Activated naive CD4-positive, alpha-beta T cell (primary cell): ENCODE results near the gene SERTAD1.

Source experiments
- DNase-seq, 4 experiments: peaks; one replicate each; lab custom pipeline; 2025; lab: John Stamatoyannopoulos, UW

SERTAD1 gene

DNA sequence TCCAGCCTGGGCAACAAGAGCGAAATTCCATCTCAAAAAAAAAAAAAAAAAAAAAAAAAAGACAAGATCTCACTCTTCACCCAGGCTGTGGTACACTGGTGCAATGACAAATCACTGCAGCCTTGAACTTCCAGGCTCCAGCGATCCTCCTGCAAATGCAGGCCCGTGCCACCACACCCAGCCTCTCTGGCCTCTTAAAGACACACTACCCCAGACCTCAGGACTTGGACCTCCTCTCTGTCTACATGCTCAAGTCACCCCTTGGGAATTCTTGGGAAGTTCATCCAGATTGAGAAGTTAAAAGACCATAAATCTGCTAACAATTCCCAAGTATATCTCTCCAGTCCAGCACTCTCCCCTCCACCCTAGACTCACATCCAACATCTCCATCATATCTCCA, 25.2 kb downstream of the SERTAD1 start:
- DNase-seq, result no peak

DNA sequence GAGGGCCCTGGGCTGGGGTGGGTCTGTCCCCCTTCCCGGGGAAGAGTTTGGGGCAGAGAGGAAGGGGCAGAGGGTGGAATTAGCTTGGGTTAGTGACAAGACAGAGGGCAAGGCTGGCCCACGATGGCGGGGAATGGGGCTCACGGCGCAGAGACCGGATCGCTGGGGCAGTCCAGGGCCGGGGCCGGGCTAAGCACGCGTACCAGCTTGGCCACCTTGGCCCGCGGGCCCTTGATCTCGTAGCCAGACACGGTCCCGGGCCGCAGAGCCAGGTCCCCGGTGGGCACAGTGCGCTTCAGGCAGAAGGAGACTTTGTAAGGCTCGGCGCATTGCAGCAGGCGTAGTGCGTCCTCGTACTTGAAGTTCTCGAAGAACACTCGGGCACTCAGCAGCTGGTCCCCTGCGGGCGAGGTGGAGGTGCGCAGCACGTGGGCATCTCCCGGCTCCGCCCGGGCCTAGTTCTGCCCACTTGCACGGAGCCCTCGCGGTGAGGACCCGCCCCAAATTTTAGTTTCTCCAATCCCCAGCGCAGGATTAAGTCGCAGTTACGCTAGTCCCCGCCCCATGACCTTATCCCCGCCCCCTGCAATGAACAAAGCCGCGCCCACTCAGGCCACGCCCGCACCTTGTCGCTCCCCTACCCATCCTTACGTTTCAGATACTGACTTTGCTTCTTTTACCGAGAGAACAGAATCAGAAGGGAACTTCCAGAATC, 27.2 kb downstream of the SERTAD1 start:
- DNase-seq, result peak in 3 of 4 experiments; percentile 9 to 45 (median 36)

DNA sequence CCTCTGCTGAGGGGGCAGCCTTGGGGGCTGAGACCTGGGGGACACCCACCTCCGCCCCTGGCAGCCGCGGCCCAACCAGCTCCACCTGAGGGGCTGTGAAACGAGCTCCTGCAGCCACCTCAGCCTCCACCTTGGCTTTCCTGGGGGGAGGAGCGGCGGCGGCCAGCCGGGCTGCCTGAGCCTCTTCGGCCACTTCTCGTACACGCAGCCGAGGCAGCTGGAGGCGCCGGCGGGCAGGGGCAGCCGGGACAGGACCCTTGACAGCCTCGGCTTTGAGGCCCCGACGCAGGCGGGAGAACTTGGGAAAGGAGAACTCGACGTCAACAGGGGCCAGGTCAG, 28.3 kb downstream of the SERTAD1 start:
- no peak for DNase-seq

DNA sequence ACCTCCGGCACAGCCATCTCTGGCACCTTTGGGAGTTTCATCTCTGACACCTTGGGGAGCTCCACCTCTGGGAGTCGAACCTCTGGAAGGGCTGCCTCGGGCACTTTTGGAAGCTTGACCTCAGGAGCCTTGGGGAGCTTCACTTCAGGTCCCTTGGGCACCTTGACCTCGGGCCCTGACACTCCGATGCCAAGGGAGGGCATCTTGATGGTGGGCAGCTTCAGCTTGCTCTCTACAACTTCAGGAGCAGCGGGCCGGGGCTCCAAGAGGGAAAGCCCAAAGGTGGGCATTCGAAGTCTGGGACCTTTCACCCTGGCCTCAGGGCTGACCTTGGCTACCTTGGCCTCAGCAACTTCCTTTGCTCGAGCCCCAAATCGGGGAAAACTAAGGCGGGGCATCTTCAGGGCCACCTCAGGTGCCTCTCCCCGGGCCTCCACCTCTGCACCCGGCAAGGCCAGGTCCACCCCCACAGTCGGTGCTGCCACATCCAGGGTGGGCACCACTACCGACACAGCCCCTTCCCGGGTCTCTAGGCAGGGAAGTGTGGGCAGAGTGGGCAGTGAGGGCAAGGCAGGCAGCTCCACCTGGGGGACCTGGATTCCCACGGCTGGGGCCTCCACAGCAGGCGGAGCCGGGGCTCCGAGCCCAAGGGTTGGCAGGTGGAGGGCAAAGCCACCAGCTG, 28.8 kb downstream of the SERTAD1 start:
- no peak for DNase-seq

DNA sequence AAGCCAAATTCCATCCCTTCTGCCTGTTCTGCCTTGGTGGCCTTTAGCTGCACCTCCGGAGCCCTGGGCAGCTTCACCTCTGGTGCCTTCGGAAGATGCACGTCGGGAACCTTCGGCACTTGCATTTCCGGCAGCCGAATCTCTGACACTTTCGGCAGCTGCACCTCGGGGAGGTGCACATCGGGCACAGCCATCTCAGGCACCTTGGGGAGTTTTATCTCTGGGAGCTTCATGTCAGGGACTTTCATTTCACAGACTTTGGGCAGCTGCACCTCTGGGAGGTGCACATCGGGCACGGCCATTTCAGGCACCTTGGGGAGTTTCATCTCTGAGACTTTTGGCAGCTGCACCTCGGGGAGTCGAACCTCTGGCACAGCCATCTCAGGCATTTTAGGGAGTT, 29.8 kb downstream of the SERTAD1 start:
- DNase-seq, result no peak

DNA sequence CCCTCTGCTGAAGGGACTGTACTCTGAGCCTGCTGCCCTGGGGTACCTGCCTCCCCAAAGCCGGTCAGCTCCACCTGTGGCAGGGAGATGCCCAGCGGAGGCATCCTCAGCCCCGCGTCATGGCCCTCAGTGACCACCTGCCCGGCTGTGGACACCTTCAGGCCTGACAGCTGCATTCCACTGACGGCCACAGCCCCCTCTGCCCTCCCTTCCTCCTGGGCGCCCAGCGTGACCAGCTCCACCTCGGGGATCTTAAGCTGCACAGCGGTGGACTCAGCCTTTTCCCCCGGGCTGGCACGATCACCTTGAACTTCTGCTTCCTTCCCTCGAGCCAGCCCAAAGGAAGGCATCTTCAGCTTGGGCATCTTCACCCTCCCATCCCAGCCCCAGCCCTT, 31.0 kb downstream of the SERTAD1 start:
- no peak for DNase-seq

DNA sequence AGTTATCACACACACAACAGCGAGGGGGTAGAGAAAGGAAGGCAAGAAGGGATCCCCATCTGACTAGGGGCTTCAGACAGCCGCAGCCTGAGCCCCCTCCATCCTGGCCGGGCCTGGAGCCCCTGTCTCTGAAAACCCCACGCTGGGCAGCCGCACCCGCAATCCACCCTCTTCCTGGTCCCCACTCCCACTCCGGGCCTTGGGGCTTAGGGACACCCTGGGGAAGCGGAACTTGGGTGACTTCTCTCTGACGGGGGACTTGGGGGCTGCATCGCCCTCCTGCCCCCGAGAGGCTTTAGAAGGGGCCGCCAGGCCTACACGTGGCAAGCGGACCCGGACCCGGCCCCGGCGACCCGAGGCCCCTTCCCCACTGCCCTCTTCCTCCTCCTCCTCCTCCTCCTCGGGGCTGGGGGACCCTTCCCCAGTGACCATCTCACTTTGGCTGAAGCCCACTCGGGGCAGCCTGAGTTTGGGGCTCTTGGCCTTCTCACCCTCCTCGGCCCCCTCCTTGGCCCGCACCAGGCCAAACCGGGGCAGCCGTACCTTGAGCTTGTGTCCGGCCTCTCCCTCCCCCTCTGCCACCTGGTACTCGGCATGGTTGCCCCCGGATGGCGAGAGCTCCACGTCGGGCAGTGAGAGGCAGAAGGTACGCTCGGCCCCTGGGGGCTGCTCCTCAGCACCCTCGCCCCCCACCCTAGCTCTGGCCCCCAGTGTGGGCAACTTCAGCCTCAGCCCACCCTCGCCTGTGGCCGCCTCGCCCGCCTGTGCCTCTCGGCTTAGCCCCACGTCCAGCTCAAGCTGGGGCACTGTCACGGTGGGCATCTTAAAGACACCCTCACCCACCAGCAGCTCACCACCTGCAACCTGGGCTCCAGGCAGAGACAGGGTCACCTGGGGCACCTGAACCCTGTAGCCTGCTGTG, 31.6 kb downstream of the SERTAD1 start:
- no peak for DNase-seq

DNA sequence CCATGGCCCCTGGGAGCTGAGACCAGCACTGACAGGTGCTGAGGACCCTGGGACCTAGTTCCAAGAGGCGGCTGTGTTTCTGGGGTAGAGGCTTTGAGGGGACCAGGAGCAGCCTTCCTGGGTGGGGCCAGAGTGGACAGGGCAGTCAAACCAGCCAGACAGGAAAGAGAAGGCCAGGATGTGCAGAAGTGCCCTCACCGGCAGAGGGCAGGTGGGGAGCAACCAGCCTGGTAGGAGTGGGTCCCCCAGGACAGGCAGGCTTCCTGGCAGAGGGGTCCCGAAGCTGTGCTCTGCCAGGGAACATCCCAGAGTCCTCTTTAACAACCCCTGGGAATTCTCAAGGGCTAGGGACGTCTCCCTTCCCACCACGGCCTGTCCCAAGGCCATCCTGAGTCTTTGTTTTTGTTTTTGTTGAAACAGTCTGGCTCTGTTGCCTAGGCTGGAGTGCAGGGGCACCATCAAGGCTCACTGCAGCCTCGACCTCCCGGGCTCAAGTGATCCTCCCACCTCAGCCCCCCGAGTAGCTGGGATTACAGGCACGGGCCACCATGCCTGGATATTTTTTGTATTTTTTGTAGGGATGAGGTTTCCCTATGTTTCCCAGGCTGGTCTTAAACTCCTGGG, 32.8 kb downstream of the SERTAD1 start:
- DNase-seq, result no peak

DNA sequence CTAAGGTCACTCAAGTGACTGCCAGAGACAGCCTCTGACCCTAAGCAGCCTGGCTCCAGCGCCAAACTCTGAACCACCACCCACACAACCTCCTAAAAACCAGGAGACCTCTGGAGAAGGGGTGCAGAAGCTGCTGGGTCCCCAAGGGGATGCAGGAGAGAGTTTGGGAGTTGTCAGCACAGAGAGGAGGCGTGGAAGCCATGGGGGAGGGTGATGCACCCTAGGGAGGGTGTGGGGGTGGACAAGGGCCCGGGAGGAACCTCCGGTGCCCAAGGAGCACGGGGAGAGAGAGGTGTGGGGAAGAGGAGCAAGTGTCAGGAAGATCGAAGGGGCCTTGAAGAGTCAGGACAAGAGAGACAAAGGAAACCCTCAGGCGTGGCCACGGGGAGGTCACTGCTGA, 33.7 kb downstream of the SERTAD1 start:
- DNase-seq, result no peak

DNA sequence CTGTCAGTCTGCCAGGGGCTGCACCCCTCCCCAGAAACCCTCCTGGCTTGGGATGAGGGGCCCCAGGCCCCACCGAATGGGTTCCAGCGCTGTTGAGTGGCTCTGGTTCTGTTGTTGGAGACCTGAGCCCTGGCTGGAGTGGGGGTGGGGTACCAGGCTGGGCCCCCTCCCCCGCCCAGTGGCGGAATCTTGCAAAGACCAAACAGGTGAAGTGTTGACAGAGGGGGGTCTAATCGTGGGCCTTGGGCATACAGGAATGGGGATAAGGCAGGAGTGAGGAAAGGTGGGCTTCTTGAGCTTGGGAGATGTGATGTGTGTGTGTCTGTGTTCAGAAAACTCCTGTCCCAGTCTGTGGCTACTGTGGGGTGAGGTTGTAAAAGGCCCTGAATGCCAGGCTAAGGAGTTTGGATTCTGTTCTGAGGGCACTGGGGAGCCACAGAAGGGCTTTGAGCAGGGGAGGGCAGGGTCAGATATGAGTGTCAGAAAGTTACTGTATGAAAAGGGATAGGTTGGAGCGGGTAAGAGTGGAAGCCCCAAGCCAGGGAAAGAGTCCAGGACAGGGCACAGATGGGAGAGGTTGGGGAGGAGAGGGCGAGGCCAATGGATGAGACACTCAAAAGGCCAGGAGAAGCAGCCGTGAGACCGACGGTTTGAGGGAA, 35.6 kb downstream of the SERTAD1 start, which contains the start of gene HIPK4:
Gene HIPK4, minus strand, starts transcription at position 98 of the 659 bp plus-strand sequence. CDS start 279 bp downstream, outside the sequence.
- DNase-seq, result no peak

DNA sequence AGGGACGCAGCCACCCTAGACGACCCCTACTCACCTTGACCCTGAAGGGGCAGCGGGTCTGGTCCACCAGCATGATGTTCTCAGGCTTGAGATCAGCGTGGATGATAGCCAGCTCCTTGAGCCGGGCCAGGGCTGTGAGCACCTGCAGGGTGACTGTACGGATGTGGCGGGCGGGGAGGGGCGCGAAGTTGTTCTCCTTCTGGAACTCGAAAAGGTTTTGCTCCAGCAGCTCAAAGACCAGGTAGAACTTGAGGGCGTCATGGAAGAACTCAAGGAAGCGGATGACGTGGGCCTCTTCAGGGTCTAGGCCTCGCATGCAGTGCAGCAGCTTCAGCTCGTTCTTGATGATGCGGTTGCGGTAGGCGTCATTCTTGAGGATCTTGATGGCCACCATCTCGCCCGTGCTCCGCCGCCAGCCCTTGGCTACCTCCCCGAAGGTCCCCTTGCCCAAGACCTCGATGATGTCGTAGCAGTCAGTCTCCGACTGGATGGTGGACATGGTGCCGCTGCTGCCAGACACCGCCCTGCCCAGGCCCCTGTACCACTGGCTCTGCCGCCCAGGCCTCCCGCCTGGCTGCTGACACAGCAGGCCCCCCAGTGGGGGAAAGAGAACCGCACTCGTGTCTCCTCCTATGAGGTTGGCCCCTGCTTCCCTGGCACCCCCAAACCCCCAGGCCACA, 36.2 kb downstream of the SERTAD1 start:
- DNase-seq, result no peak

DNA sequence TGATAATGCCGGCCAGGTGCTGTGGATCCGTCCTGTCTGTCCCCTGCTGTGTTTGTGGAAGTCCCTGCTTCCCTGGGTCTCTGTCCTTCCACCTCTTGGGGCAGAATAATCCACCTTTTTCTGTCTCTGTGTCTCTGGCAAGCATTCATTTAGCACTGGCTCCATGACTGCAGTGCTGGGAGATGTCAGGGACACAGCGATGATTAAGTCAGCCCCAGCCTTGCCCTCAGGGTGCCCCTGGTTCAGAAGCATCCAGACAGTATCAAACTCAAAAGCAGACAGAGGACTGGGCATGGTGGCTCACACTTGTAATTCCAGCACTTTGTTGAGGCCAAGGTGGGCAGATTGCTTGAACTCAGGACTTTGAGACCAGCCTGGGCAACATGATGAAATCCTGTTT, 37.3 kb downstream of the SERTAD1 start:
- no peak for DNase-seq

DNA sequence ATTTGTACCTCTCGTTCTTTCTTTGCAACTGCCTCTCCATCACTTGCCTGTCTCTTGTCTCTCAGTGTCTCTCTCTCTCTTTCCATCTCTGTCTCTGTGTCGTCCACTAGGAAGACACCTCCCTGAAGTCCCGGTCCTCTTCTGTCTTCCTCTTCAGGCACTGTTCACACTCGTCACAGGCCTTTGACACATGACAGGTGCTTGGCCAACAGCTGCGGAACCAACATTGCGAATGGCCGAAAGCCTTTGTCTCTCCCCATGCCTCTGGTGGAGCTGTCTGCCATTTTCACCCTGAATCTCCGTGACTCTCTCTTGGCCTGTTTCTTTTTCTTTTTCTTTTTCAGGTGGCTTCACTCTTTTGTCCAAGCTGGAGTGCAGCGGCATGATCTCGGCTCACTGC, 38.6 kb downstream of the SERTAD1 start:
- DNase-seq, result no peak

DNA sequence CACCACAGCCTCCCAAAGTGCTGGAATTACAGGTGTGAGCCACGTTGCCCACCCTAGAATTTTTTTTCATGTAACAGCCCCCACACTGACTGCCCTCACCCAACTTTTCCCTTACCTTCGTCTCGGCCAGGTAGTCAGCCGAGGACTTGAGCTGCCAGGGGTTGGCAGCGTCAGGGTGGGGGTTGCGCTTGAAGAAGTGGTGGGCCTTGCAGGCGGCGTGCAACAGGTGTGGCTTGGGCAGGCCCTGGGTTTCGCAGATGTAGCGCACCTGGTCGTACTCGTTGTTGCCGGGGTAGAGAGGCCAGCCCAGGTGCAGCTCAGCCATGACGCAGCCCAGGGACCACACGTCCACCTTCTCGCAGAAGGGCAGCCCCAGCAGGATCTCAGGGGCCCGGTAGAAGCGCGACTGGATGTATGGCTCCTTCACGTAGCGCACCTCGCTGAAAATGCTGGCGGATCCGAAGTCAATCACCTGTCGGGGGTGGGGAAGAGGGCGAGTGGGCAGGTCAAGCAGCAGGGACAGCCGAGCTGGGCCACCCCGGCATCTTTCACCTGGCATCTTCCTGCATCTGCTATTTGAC, 42.0 kb downstream of the SERTAD1 start:
- DNase-seq, result no peak

DNA sequence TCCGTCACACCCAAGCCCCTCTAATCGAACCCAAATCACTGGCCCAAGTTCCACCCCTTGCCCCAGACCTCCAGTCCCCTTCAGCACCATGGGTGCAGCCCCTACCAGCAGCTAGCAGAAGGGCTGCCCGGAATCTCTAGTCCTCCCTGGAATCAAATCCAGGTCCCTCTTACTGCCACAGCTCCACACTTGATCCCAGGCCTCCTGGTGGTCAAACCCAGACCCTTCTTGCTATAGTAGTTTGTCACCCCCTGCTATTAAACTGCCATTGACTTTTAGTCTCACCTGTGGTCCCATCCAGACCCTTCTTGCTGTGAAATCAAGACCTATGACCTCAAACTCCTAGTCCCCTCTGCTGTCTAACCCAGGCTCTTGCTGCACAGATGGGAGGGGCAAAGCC, 44.5 kb downstream of the SERTAD1 start:
- no peak for DNase-seq

DNA sequence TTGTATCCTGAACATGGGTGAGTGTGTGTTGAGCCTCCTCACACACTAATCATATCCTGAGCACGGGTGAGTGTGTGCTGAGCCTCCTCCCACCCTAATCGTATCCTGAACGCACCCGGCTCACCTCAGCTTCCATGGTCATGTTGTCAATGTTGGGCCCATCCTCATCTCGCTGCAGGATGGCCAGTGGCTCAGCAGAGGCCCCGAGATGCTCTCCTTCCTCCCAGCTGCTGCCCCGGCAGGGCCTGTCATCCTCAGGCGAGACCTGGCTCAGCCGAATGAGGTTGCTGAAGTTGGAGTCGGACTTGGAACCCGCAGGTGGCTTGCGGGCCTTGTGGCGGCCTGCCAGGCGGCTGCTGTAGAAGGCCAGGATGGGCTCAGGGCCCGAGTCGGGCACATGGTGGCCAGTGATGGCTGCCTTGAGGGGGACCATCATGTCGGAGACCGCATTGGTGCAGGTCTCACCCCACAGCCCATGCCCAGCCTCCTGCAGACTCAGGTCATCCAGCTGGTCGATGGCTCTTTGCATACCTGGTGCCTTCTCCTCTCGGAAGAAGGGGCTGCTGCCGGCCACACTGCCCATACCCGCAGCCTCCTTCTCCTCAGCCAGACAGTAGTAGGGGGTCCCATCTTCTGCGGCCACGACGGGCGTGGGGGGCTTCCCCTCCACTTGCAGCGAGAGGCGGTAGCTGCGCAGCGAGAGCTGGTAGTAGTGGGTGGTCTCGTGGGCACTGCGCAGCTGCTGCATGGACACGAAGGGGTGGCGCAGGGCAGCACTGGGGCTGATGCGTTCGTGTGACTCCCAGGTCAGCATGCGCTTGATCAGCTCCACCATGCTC, 45.4 kb downstream of the SERTAD1 start:
- DNase-seq, result no peak

DNA sequence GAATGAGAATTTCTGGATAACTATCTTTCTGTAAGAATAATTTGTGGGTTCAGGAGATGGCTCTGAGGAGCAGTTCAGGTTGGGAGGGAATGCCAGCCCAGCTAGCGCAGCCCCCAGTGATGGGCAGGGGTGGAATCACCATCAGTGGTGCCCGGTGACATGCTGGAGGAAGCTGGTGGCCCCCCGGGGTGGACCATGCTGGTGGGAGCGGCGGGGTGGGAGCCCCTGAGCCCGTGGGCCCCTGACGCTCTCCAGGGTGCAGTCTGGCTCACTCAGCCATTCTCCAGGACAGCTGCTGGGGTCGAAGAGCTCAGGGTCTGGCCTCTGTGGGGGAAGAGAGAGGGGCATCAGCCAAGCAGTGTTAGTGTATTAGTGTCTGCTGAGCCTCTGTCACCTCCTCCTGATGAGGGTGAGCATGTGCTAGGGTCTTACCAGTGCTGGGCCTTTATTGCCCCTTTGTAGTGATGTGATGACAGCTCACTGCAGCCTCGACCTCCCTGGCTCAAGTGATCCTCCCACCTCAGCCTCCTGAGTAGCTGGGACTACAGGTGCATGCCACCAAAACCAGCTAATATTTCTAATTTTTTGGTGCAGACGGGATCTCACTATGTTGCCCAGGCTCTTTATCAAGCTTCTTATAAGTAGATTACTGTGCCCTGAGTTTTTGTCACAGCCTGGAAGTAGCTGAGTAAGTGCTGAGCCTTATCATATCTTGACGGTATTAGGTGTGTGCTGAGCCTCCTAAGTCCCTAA, 46.2 kb downstream of the SERTAD1 start:
- DNase-seq, result no peak

DNA sequence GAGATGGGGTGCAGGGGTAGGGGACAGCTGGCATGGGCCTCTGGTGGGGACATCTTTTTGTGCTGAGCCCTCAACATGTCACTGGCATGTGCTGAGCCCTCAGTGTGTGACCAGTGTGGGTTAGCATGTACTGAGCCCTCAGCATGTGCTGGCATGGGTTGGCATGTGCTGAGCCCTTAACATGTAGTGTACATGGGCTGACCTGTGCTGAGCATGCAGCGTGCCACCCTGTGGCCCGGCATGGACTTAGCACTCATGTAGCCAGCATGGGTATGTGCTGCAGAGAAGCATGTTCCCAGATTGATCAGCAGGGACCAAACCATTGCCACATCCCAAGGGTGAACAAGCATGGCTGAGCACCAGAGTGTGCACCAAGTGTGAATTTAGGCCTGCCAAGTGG, 47.3 kb downstream of the SERTAD1 start:
- no peak for DNase-seq

DNA sequence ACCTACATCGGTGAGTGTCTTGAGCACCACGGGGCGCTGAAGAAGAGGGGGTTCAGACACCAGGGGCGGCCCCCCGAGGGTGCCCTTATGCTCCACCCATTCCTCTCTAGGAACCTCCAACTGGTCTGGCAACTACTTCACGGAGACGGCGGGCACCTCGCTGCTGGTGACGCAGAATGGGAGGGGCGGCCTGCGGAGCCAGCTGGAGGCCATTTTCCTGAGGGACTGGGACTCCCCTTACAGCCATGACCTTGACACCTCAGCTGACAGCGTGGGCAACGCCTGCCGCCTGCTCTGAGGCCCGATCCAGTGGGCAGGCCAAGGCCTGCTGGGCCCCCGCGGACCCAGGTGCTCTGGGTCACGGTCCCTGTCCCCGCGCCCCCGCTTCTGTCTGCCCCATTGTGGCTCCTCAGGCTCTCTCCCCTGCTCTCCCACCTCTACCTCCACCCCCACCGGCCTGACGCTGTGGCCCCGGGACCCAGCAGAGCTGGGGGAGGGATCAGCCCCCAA, 47.9 kb downstream of the SERTAD1 start:
- no peak for DNase-seq
